HUES64 (cell line): ENCODE measurements around the gene HBE1.

Source experiments
- H3K27ac ChIP-seq: 2 replicates; pipeline ENCODE4 v1.7.0; 2013; ENCODE audit warnings: low read depth, low read length, inconsistent platforms
- H3K27me3 ChIP-seq: 2 replicates; pipeline ENCODE4 v1.6.1; 2013; ENCODE audit warnings: mild to moderate bottlenecking, low read length; ENCODE audit not compliant: insufficient read depth
- H3K36me3 ChIP-seq: 2 replicates; pipeline ENCODE4 v1.6.1; 2013; ENCODE audit warnings: mild to moderate bottlenecking, low read length; ENCODE audit not compliant: insufficient read depth
- H3K4me1 ChIP-seq: 2 replicates; pipeline ENCODE4 v1.6.1; 2013; ENCODE audit warnings: mild to moderate bottlenecking, low read length, moderate library complexity; ENCODE audit not compliant: insufficient read depth
- H3K4me3 ChIP-seq: 2 replicates; pipeline ENCODE4 v1.5.1; 2013; ENCODE audit warnings: mild to moderate bottlenecking, low read length, moderate library complexity
- H3K9ac ChIP-seq: 2 replicates; pipeline ENCODE4 v1.6.1; 2013; ENCODE audit warnings: mild to moderate bottlenecking, low read depth, low read length
- H3K9me3 ChIP-seq: 2 replicates; pipeline ENCODE4 v1.6.1; 2013; ENCODE audit warnings: low read depth, low read length; ENCODE audit not compliant: insufficient read depth
- WGBS: fragments of 150-250, 120-280 bp; methylation state at CpG from one replicate; pipeline ENCODE4 v1.1.7; 2013; ENCODE audit warnings: missing lambda C conversion rate; 5-methylcytosine and 5-hydroxymethylcytosine counted together

Gene HBE1

GRCh38 chr11:5283882-5284281 is 14.1 kb upstream of the HBE1 start:
- Histone ChIP-seq H3K4me3 (no peak overlapping the region), H3K9ac (no peak overlapping the region), H3K4me1 (0 out of 2 replicates have a peak, but pooled peaks cover 4% of the 10 kb centered on the region), H3K36me3 (no peaks in the 10 kb centered on the region), H3K27me3 (no peaks in the 10 kb centered on the region), H3K27ac (no peak overlapping the region), H3K9me3 (no peaks in the 10 kb centered on the region)
- 92% methylated on average over 1 of the region's 1 CpG for WGBS

GRCh38 chr11:5283086-5283485 is 13.3 kb upstream of the HBE1 start:
- H3K36me3 ChIP-seq = no peaks in the 10 kb centered on the region
- 0 out of 2 replicates have a peak, but pooled peaks cover 4% of the 10 kb centered on the region for H3K4me1 ChIP-seq
- H3K4me3 ChIP-seq = no peak overlapping the region
- no peaks in the 10 kb centered on the region for H3K9me3 ChIP-seq
- no peak overlapping the region for H3K27ac ChIP-seq
- WGBS = 91% methylated on average over 3 of the region's 3 CpGs
- no peak overlapping the region for H3K9ac ChIP-seq
- H3K27me3 ChIP-seq = no peaks in the 10 kb centered on the region

GRCh38 chr11:5282628-5283027 is 12.9 kb upstream of the HBE1 start:
- Histone ChIP-seq H3K27ac (no peak overlapping the region), H3K4me1 (0 out of 2 replicates have a peak, but pooled peaks cover 4% of the 10 kb centered on the region), H3K9ac (no peak overlapping the region), H3K4me3 (no peak overlapping the region), H3K36me3 (no peaks in the 10 kb centered on the region), H3K9me3 (no peaks in the 10 kb centered on the region), H3K27me3 (no peaks in the 10 kb centered on the region)
- 92% methylated on average over 2 of the region's 2 CpGs for WGBS

GRCh38 chr11:5281596-5281995 is 11.9 kb upstream of the HBE1 start:
- no peak overlapping the region for H3K4me3 ChIP-seq
- no peaks in the 10 kb centered on the region for H3K27me3 ChIP-seq
- 0 out of 2 replicates have a peak, but pooled peaks cover 4% of the 10 kb centered on the region for H3K4me1 ChIP-seq
- no peaks in the 10 kb centered on the region for H3K36me3 ChIP-seq
- H3K9ac ChIP-seq = no peak overlapping the region
- no peaks in the 10 kb centered on the region for H3K9me3 ChIP-seq
- H3K27ac ChIP-seq = no peak overlapping the region

GRCh38 chr11:5280582-5281102 is 10.9 kb upstream of the HBE1 start:
- H3K4me3 ChIP-seq = no peak overlapping the region
- H3K27ac ChIP-seq = no peak overlapping the region
- H3K9ac ChIP-seq = no peak overlapping the region
- no peaks in the 10 kb centered on the region for H3K9me3 ChIP-seq
- H3K27me3 ChIP-seq = no peaks in the 10 kb centered on the region
- no peaks in the 10 kb centered on the region for H3K36me3 ChIP-seq
- H3K4me1 ChIP-seq = 0 out of 2 replicates have a peak, but pooled peaks cover 4% of the 10 kb centered on the region
- 64% methylated on average over 2 of the region's 3 CpGs for WGBS

DNA sequence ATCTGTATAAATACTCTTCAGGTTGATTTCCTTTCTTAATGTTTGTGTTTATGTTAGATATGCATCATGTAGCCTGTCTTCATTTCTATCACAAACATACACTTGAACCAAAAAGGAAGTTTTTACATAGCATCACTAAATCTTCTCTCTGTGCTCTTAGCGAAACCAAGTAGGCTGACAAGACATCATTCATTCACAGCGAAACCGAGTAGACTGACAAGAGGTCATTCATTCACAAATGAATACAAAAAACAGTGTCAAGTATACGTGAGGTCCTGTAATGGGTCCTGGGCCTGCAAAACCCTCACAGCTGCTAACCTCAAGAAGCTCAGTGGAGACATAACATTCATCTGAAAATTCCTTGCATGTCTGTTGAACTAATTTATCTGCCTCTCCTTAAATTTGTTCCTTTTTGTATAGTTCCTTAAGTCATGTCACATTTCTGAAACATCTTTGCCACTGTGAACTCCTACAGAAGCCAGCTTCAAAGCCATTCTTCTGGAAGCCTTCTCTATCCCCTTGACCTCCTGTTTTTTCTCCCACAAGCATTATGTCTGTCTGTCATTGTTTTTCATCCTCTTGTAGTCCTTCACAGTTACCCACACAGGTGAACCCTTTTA is 9.8 kb upstream of the HBE1 start:
- no peak overlapping the region for H3K9ac ChIP-seq
- no peaks in the 10 kb centered on the region for H3K9me3 ChIP-seq

DNA sequence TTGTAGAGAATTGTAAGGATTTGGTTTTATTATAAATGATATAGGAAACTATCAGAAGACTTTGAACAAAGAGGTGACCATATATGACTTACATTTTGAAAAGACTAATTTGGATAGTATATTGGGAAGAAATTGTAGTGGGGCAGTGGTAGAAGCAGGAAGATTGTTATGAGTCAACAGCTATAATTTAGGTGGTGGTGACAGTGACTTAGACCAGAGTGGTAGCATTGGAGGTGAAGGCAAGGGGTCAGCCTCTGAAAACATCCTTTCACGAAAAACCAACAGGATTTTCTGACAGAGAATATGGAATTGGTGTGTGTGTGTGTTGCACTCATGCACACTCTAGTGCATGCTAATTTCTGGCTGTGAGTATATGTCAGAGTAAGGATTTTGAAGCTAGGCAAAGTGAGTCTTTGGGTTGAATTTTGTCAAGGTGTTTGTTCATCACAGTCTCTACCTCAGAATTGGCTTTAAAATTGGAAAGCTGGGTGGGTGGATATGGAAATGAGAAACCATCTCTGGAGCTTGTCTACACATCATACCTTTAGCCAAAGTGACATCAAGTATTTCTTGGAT is 8.2 kb upstream of the HBE1 start:
- Histone ChIP-seq H3K4me3 (no peak overlapping the region), H3K36me3 (no peaks in the 10 kb centered on the region), H3K9me3 (no peaks in the 10 kb centered on the region), H3K27me3 (no peaks in the 10 kb centered on the region), H3K9ac (no peak overlapping the region), H3K27ac (no peak overlapping the region), H3K4me1 (0 out of 2 replicates have a peak, but pooled peaks cover 4% of the 10 kb centered on the region)
- 96% methylated on average over 1 of the region's 1 CpG for WGBS

More for the DNA sequence above, 9.8 kb upstream of the HBE1 start:
- Histone ChIP-seq H3K4me1 (0 out of 2 replicates have a peak, but pooled peaks cover 4% of the 10 kb centered on the region), H3K4me3 (no peak overlapping the region), H3K36me3 (no peaks in the 10 kb centered on the region), H3K27me3 (no peaks in the 10 kb centered on the region), H3K27ac (no peak overlapping the region)
- WGBS = 87% methylated on average over 4 of the region's 4 CpGs

- H3K27ac ChIP-seq = no peak overlapping the region
- 0 out of 2 replicates have a peak, but pooled peaks cover 4% of the 10 kb centered on the region for H3K4me1 ChIP-seq
- WGBS = 91% methylated on average over 2 of the region's 2 CpGs
- no peak overlapping the region for H3K4me3 ChIP-seq
- no peak overlapping the region for H3K9ac ChIP-seq
- no peaks in the 10 kb centered on the region for H3K9me3 ChIP-seq
- no peaks in the 10 kb centered on the region for H3K27me3 ChIP-seq
- no peaks in the 10 kb centered on the region for H3K36me3 ChIP-seq
Measured at GRCh38 chr11:5276697-5277096, 7.0 kb upstream of the HBE1 start.

- Histone ChIP-seq H3K4me1 (0 out of 2 replicates have a peak, but pooled peaks cover under 1% of the 10 kb centered on the region), H3K27ac (no peak overlapping the region), H3K9ac (no peak overlapping the region), H3K4me3 (no peak overlapping the region), H3K36me3 (no peaks in the 10 kb centered on the region), H3K9me3 (no peaks in the 10 kb centered on the region), H3K27me3 (no peaks in the 10 kb centered on the region)
- WGBS = 94% methylated on average over 6 of the region's 6 CpGs
Measured at GRCh38 chr11:5275369-5276110, 5.8 kb upstream of the HBE1 start.

DNA sequence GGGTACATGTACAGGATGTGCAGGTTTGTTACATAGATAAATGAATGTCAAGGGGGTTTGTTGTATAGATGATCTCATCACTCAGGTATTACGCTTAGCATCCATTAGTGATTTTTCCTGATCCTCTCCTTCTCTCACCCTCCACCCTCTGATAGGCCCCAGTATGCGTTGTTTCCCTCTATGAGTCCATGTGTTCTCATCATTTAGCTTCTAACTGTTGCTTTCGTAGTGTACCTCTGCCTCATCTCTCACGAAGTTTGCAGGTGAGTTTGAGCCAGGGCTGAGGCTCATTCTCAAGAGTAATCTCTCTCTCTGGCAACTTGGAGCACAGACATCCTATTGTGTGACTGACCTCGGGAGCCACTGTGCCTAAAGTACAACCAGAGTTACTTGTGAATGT is 4.7 kb upstream of the HBE1 start:
- H3K27me3 ChIP-seq = no peaks in the 10 kb centered on the region
- H3K9me3 ChIP-seq = no peaks in the 10 kb centered on the region
- no peaks in the 10 kb centered on the region for H3K36me3 ChIP-seq
- H3K9ac ChIP-seq = no peak overlapping the region
- no peak overlapping the region for H3K27ac ChIP-seq
- H3K4me3 ChIP-seq = no peak overlapping the region
- H3K4me1 ChIP-seq = no peaks in the 10 kb centered on the region
- 82% methylated on average over 5 of the region's 5 CpGs for WGBS

DNA sequence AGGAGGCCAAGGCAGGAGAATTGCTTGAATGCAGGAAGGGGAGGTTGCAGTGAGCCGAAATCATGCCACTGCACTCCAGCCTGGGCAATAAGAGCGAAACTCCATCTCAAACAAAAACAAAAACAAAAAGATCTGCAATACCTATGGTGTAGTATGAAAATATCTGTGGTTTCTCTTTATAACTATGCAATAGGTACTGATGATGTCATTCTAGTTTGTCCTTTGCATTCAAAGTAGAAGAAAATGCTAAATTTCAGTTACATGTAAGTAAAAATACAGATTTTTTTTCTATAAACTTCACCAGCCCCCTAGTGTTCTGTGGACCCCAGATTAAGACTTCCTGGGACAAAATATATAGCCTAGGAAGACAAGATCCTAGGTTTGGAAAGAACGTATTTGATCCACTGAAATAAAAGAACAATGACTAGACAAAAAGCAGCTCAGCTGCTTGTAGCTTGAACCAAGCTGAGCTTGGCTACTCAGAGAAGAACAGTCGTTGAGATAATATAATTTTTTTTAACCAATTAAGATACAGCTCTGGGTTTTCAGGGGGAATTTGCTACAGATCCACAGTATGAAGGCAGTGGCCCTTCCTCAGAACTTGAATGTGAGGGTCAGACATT is 2.8 kb upstream of the HBE1 start:
- Histone ChIP-seq H3K27ac (no peak overlapping the region), H3K9me3 (no peaks in the 10 kb centered on the region), H3K27me3 (no peaks in the 10 kb centered on the region), H3K4me1 (no peaks in the 10 kb centered on the region), H3K4me3 (no peak overlapping the region), H3K9ac (no peak overlapping the region), H3K36me3 (no peaks in the 10 kb centered on the region)
- 89% methylated on average over 3 of the region's 4 CpGs for WGBS
